GM12878 (cell line): ENCODE measurements around the gene MEIOSIN. TPM values are rescaled to one million over a fixed set of nuclear protein-coding genes. Genes with fewer than 3 reads are reported as not detected.
A peak's percentile ranks its signal among the peaks of the same experiment; 100 is the strongest.

Experiments used
- BCL11A ChIP-seq: IDR thresholded peaks from 2 replicates; pipeline ENCODE4 v1.6.1; 2011; ENCODE audit warnings: low read depth, low read length
- CBX5 ChIP-seq: sonication (generic); IDR thresholded peaks from 2 replicates; pipeline ENCODE4 v1.6.1; 2016; ENCODE audit warnings: low read depth, moderate library complexity, mild to moderate bottlenecking, inconsistent platforms
- DPF2 ChIP-seq: fragments of 450-650 bp; IDR thresholded peaks from 2 replicates; pipeline ENCODE4 v1.6.1; 2017; ENCODE audit warnings: mild to moderate bottlenecking
- ESRRA ChIP-seq: IDR thresholded peaks from 2 replicates; pipeline ENCODE4 v1.6.1; 2012; ENCODE audit warnings: mild to moderate bottlenecking, low read length, improper control_type of control experiment
- GABPA ChIP-seq: IDR thresholded peaks from 2 replicates; pipeline ENCODE4 v1.6.1; 2014; ENCODE audit warnings: antibody characterized with exemption, low read depth, mild to moderate bottlenecking, inconsistent platforms
- HDAC6 ChIP-seq: fragments of 200-600 bp; sonication (generic); IDR thresholded peaks from one replicate; pipeline ENCODE4 v1.8.0; 2017; ENCODE audit warnings: antibody characterized with exemption; ENCODE audit not compliant: unreplicated experiment
- IKZF2 ChIP-seq, 2 experiments: fragments of 450-650 bp; IDR thresholded peaks; 2 replicates each; pipeline ENCODE4 v1.6.1; 2017; ENCODE audit warnings: mild to moderate bottlenecking in 2 of 2, moderate library complexity in 2 of 2
- IRF4 ChIP-seq: IDR thresholded peaks from 2 replicates; pipeline ENCODE4 v1.6.1; 2011; ENCODE audit warnings: low read depth, low read length
- KDM1A ChIP-seq: fragments of 200-600 bp; sonication (generic); IDR thresholded peaks from 2 replicates; pipeline ENCODE4 v1.6.1; 2016; ENCODE audit warnings: borderline replicate concordance
- MAX ChIP-seq: IDR thresholded peaks from 2 replicates; pipeline ENCODE4 v1.6.1; 2012; ENCODE audit warnings: low read depth, low read length, improper control_type of control experiment
- MTA3 ChIP-seq: IDR thresholded peaks from 2 replicates; pipeline ENCODE4 v1.6.1; 2012; ENCODE audit warnings: low read length, inconsistent platforms, borderline replicate concordance
- MYB ChIP-seq: fragments of 150-350 bp; IDR thresholded peaks from 2 replicates; pipeline ENCODE4 v1.6.1; 2014; ENCODE audit warnings: mild to moderate bottlenecking, low read depth, low read length, borderline replicate concordance
- NBN ChIP-seq: fragments of 450-650 bp; IDR thresholded peaks from 2 replicates; pipeline ENCODE4 v1.6.1; 2016
- NFIC ChIP-seq: IDR thresholded peaks from 2 replicates; pipeline ENCODE4 v1.6.1; 2012; ENCODE audit warnings: low read depth, mild to moderate bottlenecking, inconsistent platforms, low read length, moderate library complexity
- NRF1 ChIP-seq: conservative IDR thresholded peaks from 2 replicates; pipeline ENCODE4 v1.6.1; 2011; ENCODE audit warnings: mild to moderate bottlenecking, low read depth, low read length, improper control_type of control experiment
- PAX5 ChIP-seq: IDR thresholded peaks from 2 replicates; pipeline ENCODE4 v1.6.1; 2011; ENCODE audit warnings: low read depth, low read length, borderline replicate concordance
- POLR2A ChIP-seq: IDR thresholded peaks from 2 replicates; pipeline ENCODE4 v1.6.1; 2011; ENCODE audit warnings: low read depth, mild to moderate bottlenecking, low read length
- RCOR1 ChIP-seq: conservative IDR thresholded peaks from 2 replicates; pipeline ENCODE4 v1.6.1; 2012; ENCODE audit warnings: low read depth, low read length, improper control_type of control experiment
- SIN3A ChIP-seq: IDR thresholded peaks from 2 replicates; pipeline ENCODE4 v1.6.1; 2012; ENCODE audit warnings: low read depth, low read length, improper control_type of control experiment
- SMAD1 ChIP-seq: fragments of 450-650 bp; IDR thresholded peaks from 2 replicates; pipeline ENCODE4 v1.6.1; 2018; ENCODE audit warnings: mild to moderate bottlenecking, low read depth; ENCODE audit not compliant: partially characterized antibody
- STAT1 ChIP-seq: fragments of 450-650 bp; conservative IDR thresholded peaks from 2 replicates; pipeline ENCODE4 v1.6.1; 2014; ENCODE audit warnings: antibody characterized with exemption, mild to moderate bottlenecking
- STAT3 ChIP-seq: IDR thresholded peaks from 2 replicates; pipeline ENCODE4 v1.6.1; 2011; ENCODE audit warnings: low read depth, low read length, improper control_type of control experiment
- SUZ12 ChIP-seq: fragments of 200-600 bp; sonication (generic); IDR thresholded peaks from one replicate; pipeline ENCODE4 v1.6.1; 2018; ENCODE audit warnings: antibody characterized with exemption, mild to moderate bottlenecking; ENCODE audit not compliant: unreplicated experiment
- TCF3 ChIP-seq: IDR thresholded peaks from 2 replicates; pipeline ENCODE4 v1.6.1; 2012; ENCODE audit warnings: low read depth, mild to moderate bottlenecking, low read length, borderline replicate concordance; ENCODE audit not compliant: insufficient read depth
- TCF7 ChIP-seq: IDR thresholded peaks from 2 replicates; pipeline ENCODE4 v1.6.1; 2014; ENCODE audit warnings: antibody characterized with exemption, borderline replicate concordance
- ZNF622 ChIP-seq: fragments of 450-650 bp; IDR thresholded peaks from 2 replicates; pipeline ENCODE4 v1.6.1; 2017; ENCODE audit warnings: mild to moderate bottlenecking, inconsistent platforms
- ZSCAN29 ChIP-seq: fragments of 450-650 bp; IDR thresholded peaks from 2 replicates; pipeline ENCODE4 v1.6.1; 2017; ENCODE audit warnings: mild to moderate bottlenecking, moderate library complexity
- polyA plus RNA-seq, 11 experiments: library from polyadenylated mRNA; depleted of rRNA in 4 of 11; unstranded in 6 of 11; stranded (reverse) in 5 of 11; fragments of >200 nt; fragmentation: Nextera tagmentation in 4 of 11; fragmentation: Illumina TruSeq in 1 of 11; extraction: Ambion mirVana in 4 of 11; extraction: Trizol in 1 of 11; gene quantifications; 1 replicate in 1 of 11; 2 replicates in 10 of 11; pipeline versions ENCODE4 v1.2.1 to v1.2.3, GENCODE V29; 2011 to 2016; ENCODE audit warnings: inconsistent platforms in 2 of 11, missing spikeins in 2 of 11, low read depth in 1 of 11
- total RNA-seq, 4 experiments: library from RNA; depleted of rRNA in 3 of 4; stranded (reverse); fragments of >200 nt in 3 of 4; fragmentation: Illumina TruSeq in 1 of 4; extraction: Trizol in 1 of 4; gene quantifications; 2 replicates each; pipeline versions ENCODE4 v1.2.1 to v1.2.3, GENCODE V29; 2013 to 2021
- TF ChIP-seq, protein P1 (sequence below): IDR thresholded peaks from 2 replicates; pipeline ENCODE4 v1.6.1; 2011; ENCODE audit warnings: borderline replicate concordance, low read depth, mild to moderate bottlenecking, moderate library complexity, mixed read lengths, low read length; ENCODE audit not compliant: insufficient read depth; ENCODE audit errors: extremely low read length
- TF ChIP-seq, protein P2 (sequence below): fragments of 450-650 bp; IDR thresholded peaks from 2 replicates; pipeline ENCODE4 v1.6.1; 2017; ENCODE audit warnings: mild to moderate bottlenecking, moderate library complexity

Gene MEIOSIN
- total and polyA plus RNA-seq, 10 of the 15 experiments (the other 5 are each of a cell fraction or from before 2014, with no cell fraction given), result 0.05 to 0.66 (median 0.14) TPM; not detected in 4

DNA sequence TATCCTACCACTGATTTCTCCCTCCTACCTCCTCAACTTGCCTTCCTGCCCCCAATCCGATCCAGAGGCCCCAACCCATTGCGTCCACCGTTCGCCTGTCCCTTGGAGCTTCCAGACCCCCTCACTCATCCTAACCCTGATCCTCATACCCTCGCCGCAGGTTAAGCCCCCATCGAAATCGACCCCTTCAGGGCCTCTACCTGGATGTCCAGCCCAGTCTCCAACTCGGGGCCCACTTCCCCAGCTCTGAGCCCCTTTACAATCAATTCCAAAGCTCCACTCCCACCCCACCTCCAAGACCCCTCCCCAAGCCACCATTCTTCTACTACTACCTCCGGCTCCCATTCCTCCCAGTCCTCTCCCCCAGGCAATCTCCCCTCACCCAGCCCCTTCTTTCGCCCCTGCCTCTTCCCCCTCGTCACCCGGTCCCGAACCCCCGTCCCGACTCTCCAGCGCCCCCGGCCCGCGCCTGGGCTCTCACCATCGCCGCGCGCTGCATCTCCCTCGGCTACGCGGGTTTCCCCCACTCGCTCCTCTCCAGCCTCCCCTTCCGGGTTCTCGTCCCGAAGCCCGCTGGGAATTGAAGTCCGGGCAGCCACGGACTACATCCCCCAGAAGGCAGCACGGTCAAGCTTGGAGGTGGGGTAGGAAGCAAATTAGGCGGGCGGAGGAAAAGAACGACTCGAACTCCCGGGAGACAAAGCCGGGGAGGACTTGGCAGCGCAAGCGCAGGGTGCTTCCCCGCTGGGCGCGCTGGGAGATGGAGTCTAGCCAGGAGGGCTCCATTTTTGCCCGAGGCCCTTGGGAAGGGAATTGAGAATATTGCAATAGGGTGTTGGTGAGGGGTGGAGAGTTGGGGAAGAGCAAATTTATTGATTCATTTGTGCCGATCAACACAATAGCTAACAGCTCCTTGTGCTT lies 2.6 kb upstream of the MEIOSIN start, which contains the start of gene FBXO46 (continued):
- TF ChIP-seq SUZ12, result no peak
- TF ChIP-seq GABPA, result peak; percentile 82
- TF ChIP-seq IRF4, result no peak
- TF ChIP-seq SMAD1, result peak; percentile 49
- 0 out of 2 replicates have a peak, but pooled peaks have one; percentile 44 for TF ChIP-seq STAT1
- no peak for TF ChIP-seq HDAC6
- TF ChIP-seq STAT3, result no peak
- no peak for TF ChIP-seq ZNF622
- no peak for TF ChIP-seq TCF7
- TF ChIP-seq PAX5, result 0 out of 2 replicates have a peak, but pooled peaks have one; percentile 5
- TF ChIP-seq, protein P1, sequence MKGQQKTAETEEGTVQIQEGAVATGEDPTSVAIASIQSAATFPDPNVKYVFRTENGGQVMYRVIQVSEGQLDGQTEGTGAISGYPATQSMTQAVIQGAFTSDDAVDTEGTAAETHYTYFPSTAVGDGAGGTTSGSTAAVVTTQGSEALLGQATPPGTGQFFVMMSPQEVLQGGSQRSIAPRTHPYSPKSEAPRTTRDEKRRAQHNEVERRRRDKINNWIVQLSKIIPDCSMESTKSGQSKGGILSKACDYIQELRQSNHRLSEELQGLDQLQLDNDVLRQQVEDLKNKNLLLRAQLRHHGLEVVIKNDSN, result no peak
- TF ChIP-seq MYB, result peak; percentile 71; the same call in 1 of the 2 replicates
- TF ChIP-seq NFIC, result no peak
- peak; percentile 87 for TF ChIP-seq POLR2A
- no peak for TF ChIP-seq ZSCAN29
- no peak for TF ChIP-seq MTA3
- TF ChIP-seq, protein P2, sequence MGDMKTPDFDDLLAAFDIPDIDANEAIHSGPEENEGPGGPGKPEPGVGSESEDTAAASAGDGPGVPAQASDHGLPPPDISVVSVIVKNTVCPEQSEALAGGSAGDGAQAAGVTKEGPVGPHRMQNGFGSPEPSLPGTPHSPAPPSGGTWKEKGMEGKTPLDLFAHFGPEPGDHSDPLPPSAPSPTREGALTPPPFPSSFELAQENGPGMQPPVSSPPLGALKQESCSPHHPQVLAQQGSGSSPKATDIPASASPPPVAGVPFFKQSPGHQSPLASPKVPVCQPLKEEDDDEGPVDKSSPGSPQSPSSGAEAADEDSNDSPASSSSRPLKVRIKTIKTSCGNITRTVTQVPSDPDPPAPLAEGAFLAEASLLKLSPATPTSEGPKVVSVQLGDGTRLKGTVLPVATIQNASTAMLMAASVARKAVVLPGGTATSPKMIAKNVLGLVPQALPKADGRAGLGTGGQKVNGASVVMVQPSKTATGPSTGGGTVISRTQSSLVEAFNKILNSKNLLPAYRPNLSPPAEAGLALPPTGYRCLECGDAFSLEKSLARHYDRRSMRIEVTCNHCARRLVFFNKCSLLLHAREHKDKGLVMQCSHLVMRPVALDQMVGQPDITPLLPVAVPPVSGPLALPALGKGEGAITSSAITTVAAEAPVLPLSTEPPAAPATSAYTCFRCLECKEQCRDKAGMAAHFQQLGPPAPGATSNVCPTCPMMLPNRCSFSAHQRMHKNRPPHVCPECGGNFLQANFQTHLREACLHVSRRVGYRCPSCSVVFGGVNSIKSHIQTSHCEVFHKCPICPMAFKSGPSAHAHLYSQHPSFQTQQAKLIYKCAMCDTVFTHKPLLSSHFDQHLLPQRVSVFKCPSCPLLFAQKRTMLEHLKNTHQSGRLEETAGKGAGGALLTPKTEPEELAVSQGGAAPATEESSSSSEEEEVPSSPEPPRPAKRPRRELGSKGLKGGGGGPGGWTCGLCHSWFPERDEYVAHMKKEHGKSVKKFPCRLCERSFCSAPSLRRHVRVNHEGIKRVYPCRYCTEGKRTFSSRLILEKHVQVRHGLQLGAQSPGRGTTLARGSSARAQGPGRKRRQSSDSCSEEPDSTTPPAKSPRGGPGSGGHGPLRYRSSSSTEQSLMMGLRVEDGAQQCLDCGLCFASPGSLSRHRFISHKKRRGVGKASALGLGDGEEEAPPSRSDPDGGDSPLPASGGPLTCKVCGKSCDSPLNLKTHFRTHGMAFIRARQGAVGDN, result no peak
- peak; percentile 25; the same call in 1 of the 2 replicates for TF ChIP-seq ESRRA
- TF ChIP-seq KDM1A, result no peak
- peak; percentile 67 for TF ChIP-seq NBN
- peak; percentile 20 to 31; a peak in 2 of 4 replicates for TF ChIP-seq IKZF2 (IDR thresholded peaks at IDR 0.05)
- TF ChIP-seq BCL11A, result no peak
- no peak for TF ChIP-seq MAX
- TF ChIP-seq SIN3A, result peak; percentile 90
- TF ChIP-seq CBX5, result no peak
- no peak for TF ChIP-seq DPF2
- peak; percentile 87 for TF ChIP-seq NRF1
- no peak for TF ChIP-seq TCF3
- TF ChIP-seq RCOR1, result 0 out of 2 replicates have a peak, but pooled peaks have one; percentile 32
